RWPE1 (cell line): ENCODE data around the gene OR4F15.

Experiments
- CTCF ChIA-PET: fragments of 350-600 bp; sonication (Branson Sonifier 250); formaldehyde crosslinking; extraction: SDS; loops from one replicate; lab custom pipeline; 2021; lab: Yijun Ruan, JAX
- POLR2A ChIA-PET: fragments of 400-600 bp; formaldehyde crosslinking; extraction: SDS; loops from one replicate; lab custom pipeline; 2020; ENCODE audit warnings: antibody characterized with exemption; ENCODE audit not compliant: low non-redundant PET; lab: Yijun Ruan, JAX
- DNase-seq: peaks from one replicate; pipeline ENCODE4 v3.0.0; 2012; ENCODE audit warnings: low spot score
- H3K27ac ChIP-seq: fragments of 450-650 bp; 2 replicates; pipeline ENCODE4 v1.5.1; 2017
- TF ChIP-seq, protein P1 (sequence below): fragments of 450-650 bp; conservative IDR thresholded peaks from 2 replicates; pipeline ENCODE4 v1.5.1; 2017; ENCODE audit warnings: low read depth, mild to moderate bottlenecking

Gene OR4F15

DNA sequence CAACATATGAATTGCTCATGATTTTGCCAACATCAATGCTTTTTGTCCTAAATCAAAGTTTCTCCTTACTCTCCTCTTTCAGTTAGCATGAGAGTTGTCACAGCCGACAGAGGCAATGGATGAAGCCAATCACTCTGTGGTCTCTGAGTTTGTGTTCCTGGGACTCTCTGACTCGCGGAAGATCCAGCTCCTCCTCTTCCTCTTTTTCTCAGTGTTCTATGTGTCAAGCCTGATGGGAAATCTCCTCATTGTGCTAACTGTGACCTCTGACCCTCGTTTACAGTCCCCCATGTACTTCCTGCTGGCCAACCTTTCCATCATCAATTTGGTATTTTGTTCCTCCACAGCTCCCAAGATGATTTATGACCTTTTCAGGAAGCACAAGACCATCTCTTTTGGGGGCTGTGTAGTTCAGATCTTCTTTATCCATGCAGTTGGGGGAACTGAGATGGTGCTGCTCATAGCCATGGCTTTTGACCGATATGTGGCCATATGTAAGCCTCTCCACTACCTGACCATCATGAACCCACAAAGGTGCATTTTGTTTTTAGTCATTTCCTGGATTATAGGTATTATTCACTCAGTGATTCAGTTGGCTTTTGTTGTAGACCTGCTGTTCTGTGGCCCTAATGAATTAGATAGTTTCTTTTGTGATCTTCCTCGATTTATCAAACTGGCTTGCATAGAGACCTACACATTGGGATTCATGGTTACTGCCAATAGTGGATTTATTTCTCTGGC lies 6.2 kb upstream of the OR4F15 start:
- no peak overlapping the region for H3K27ac ChIP-seq
- TF ChIP-seq, protein P1, sequence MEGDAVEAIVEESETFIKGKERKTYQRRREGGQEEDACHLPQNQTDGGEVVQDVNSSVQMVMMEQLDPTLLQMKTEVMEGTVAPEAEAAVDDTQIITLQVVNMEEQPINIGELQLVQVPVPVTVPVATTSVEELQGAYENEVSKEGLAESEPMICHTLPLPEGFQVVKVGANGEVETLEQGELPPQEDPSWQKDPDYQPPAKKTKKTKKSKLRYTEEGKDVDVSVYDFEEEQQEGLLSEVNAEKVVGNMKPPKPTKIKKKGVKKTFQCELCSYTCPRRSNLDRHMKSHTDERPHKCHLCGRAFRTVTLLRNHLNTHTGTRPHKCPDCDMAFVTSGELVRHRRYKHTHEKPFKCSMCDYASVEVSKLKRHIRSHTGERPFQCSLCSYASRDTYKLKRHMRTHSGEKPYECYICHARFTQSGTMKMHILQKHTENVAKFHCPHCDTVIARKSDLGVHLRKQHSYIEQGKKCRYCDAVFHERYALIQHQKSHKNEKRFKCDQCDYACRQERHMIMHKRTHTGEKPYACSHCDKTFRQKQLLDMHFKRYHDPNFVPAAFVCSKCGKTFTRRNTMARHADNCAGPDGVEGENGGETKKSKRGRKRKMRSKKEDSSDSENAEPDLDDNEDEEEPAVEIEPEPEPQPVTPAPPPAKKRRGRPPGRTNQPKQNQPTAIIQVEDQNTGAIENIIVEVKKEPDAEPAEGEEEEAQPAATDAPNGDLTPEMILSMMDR: no peak
- POLR2A ChIA-PET: no interaction called here
- DNase-seq: no peak
- CTCF ChIA-PET: no interaction called here

DNA sequence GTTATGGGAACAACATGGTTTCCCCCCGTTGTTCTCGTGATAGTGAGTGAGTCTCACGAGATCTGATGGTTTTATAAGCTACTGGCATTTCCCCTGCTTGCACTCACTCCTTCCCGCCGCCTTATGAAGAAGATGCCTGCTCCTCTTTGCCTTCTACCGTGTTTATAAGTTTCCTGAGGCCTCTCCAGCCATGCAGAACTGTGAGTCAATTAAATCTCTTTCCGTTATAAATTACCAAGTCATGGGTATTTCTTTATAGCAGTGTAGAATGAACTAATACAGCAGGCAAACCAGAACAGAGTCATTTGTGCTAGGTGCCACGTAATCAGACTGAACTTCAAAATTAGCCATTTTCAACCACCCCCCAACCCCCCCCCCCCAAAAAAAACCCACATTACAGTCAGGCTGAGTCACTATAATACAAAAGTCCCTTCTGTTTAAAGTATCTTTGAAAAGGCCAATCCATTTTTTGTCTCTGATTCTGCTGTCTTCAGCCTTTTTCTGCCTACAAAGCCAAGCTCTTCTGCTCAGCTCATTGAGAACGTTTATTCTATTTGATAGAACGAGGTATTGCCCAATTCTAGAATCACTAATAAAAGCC lies 4.6 kb upstream of the OR4F15 start:
- TF ChIP-seq, protein P1: no peak
- ChIA-PET POLR2A (no interaction called here), CTCF (no interaction called here)
- no peak for DNase-seq
- no peak overlapping the region for H3K27ac ChIP-seq

DNA sequence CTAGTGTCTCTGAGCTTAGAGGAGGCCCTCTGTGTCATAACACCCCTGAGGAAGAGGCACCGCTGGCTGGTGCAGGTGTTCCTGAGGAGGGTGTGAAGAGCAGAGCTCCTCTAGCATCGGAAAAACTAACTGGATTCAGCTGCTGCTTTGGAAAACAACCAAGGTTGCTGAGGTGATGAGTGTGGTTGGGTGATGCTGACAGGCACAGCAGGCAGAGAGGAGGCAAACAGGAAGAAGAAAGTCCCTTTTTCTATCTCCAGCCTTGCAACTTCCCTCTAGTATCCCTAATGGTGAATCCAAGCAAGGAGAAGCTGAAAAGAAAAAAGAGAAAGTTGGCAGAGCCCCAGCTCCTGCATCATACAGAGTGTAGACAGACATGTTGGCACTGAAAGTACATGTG lies 3.8 kb upstream of the OR4F15 start:
- no peak overlapping the region for H3K27ac ChIP-seq
- TF ChIP-seq, protein P1: no peak
- no peak for DNase-seq
- ChIA-PET CTCF (no interaction called here), POLR2A (no interaction called here)

DNA sequence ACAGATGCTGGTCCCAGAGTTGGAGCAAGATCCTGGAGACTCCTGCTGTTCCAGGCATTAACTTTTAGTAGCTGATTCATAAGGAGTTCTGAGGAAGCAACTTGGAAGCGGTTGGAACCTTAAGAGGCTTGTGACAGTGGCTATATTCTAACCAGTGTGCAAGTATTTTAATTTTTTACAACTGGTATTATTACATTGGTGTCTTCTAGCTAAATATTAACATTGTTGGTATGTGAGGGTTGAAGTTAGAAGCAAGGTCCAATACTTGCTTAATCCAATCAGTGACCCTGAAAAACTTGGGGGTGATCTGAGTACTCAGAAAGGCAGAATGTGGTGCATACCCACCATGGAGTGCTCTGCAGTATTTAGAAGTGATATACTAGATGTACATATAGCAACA lies 1.5 kb upstream of the OR4F15 start:
- no peak for DNase-seq
- TF ChIP-seq, protein P1: no peak
- POLR2A ChIA-PET: no interaction called here
- CTCF ChIA-PET: no interaction called here
- no peak overlapping the region for H3K27ac ChIP-seq

DNA sequence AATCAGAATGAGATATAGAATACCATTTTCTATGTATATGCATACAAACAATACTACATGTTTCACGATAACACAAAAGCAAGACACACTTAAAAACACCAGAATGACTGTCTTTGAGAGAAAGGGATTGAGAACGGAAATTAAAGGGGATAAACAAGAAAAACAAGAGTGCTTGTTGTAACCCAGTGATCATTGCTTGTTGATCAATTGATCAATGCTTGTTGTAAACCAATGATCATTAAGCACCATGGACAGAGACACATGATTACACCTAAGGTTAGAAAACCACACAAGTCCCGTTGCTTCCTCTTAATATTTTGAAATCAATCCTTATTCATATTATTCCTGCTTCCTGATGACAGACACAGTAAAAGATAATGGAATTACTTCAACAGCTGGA lies 1.1 kb upstream of the OR4F15 start:
- H3K27ac ChIP-seq: no peak overlapping the region
- peak; percentile 14 for DNase-seq
- CTCF ChIA-PET: no interaction called here
- TF ChIP-seq, protein P1: no peak
- POLR2A ChIA-PET: no interaction called here

DNA sequence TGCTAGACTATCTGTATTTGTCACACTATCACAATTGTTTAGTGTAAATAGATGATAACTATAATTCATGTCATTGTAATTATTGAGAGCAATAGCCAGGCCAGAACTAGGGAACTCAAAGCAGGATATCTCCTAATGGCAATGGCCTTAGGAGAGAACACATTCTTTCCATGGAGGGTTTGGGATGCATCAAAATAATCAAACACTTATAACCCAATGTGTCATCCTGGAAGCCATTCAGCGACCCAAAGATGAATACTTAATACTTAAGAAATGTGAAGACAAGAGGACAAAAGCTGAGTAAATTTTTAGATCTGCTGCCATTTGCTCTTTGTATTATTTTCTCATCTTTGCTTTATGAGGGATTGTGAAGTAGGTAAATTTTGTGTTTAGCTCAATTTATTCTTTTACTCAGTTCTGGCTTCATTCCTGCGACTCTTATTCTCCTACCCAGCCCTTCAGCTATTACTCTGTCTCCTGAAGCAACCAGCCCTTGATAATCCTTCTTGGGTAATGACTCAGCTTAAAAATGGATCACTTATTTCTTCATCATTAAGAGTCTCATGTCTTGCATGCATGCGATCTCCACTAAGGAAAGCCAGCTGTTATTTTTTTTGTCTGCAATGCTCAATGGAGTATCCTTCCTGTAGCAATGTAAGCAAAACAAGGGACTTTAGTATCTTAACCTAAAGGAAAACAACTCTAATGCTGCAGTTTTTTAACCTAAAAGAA lies 2.0 kb downstream of the OR4F15 start:
- DNase-seq: no peak
- TF ChIP-seq, protein P1: no peak
- ChIA-PET CTCF (no interaction called here), POLR2A (no interaction called here)
- H3K27ac ChIP-seq: no peak overlapping the region
